GM21526 (cell line): Measurements from ENCODE around the gene RELB.

ENCODE experiments used
- ATAC-seq: cut with Tn5 transposase; IDR thresholded peaks from one replicate; pipeline ENCODE4 v1.9.1; 2021; ENCODE audit warnings: moderate library complexity; ENCODE audit not compliant: unreplicated experiment, low FRiP score

The RELB gene

DNA sequence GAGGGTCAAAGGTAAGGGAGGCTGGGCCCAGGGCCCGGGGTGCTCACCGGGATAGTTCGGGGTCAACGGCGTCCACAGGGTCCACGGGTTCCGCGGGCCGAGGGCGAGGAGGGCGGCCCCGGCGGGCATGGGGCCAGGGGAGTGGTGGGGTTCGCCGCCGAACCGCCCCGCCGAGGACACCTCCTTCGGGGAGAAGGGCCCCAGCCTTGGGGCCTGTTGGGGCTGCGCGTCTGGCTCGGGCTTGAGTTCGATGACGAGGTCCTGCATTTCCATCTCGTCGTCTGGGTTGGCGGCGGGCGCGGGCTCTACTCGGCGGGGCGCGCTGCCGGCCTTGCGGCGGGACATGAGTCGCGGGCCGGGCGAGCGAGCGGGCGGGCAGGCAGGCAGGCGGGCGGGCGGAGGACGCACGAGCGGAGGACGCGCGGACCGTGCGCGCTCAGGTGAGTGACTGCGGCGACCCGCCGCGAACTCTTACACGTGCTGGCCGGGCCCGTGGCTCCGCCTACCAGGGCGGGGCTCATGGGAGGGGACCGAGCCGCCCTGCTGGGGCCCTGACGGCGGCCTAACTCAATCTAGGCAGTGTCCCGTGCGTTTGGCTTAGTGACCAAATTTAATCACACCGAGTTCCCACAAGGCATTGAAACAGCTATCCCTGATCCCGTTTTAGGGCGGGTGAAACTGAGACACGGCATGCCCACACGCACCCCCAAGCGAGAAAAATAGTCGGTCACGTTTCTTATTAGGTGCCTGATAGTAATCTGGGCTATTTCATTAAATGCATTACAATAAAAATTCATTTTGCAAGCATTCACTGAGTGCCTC lies 75.0 kb downstream of the RELB start, which contains the start of gene ZNF296:
Gene ZNF296 (minus strand): TSS at position 450 of the 822 bp plus-strand sequence. CDS start 105 bp downstream, at position 345.
- ATAC-seq: peak; percentile 44

DNA sequence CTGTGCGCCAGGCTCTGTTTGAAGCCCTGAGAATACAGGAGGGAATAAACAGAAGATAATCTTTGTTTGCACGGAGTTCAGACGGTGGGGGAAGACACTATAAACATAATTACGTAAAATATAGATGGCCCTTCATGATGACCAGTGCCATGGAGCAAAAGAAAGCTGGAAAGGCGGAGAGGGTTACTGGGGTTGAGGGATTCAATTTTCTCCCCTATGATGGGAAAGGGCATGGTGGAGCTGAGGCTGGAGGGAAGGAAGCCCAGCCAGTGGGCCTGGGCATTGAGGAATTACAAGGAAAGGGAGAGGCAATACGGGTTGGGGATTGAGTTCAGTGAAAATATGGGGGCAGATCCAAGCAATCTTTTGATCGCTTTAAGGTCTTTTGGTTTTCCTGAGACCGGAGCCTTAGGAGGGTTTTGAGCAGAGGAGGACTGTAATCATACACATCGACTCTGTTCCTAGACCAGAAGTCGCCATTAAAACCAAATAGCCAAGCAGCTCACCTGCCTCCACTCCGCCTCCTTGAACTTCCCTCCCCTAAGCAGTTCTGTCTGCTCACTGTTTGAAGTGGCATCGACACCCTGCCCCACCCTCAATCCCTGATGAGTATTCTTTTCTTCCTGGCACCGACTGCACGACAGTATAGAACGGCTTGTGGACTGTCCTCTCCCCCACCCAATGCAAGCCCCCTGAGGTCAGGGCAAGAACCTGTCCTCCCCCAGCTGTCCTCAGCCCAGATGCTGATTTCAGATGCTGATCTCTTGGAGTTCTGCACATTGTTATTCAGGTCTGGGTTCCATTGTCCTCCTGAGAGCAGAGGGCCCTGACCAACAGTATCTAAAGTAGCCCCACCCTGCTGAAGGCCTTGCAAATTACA lies 75.8 kb downstream of the RELB start:
- no peak for ATAC-seq

DNA sequence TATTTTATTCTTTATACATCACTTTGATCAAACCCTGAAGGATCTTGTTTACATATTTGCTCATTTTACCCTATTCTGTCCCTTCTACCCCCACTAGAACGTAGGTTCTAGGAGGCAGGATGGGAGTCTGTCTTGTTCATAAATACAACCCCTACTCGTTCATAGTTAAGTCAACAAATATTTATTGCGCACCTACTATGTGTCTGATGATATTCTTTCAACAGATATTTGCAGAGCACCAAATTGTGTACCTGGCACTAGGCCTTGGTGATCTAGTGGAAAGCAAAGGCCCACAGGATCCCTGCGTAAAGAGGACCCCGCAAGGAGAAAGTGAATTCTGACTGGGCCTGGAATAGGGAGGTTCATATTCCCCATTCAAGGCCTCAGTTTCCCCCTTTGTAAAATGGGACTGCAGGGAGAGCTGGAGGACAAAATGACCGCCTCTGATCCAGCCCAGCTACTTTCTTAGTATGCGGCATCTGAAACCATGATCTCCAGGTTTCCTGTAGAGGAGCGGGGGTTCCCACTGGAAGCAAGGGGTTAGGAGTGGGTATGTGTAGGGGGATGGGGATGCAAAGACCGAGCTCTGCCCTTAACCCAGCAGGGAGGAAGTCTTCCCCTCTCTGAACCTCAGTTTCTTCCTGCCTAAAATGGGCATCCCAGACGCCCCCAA lies 77.3 kb downstream of the RELB start:
- no peak for ATAC-seq

DNA sequence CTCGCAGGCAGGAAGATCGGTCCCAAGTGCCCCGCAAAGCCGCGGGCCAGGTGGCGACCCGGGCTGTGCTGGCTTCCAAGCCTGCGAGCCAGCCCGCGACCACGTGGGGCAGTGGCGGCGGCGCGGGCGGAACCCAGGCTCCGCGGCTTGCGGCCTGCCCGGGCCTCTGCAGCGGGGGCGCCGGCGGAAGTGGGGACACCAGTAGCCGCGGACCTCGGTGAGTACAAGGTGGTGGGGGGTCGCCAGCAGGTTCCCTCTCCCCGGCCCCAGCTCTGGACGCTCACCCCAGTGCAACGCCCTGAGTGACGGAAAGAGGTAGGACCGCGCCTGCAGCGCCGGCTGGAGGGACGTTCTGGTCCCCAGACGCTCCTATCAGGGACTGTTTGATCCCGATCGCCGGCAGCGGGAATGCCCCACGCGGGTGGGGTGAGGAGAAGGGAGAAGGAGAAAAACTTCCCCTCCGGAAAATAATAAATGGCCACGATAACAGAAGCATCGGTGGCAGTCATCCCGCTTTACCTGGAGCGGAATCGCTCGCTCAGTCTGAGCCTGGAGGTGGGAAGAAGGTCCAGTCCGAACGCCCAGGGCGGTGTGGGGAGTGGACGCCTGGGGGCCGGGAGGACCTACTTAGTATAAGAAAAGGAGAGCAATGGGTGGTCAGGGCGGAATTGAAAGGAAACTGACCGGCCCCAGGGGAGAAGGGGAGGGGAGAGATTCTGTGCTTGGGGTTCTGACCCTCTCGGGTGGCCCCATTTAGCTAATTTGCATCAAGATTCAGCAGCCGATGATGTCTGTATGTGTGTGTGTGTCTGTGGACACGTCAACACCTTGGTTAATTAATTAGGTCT lies 78.0 kb downstream of the RELB start, which contains the start of gene GEMIN7:
Gene GEMIN7 (plus strand): TSS at position 198 of the 848 bp plus-strand sequence. CDS start 10,855 bp downstream, outside the sequence.
- no peak for ATAC-seq

DNA sequence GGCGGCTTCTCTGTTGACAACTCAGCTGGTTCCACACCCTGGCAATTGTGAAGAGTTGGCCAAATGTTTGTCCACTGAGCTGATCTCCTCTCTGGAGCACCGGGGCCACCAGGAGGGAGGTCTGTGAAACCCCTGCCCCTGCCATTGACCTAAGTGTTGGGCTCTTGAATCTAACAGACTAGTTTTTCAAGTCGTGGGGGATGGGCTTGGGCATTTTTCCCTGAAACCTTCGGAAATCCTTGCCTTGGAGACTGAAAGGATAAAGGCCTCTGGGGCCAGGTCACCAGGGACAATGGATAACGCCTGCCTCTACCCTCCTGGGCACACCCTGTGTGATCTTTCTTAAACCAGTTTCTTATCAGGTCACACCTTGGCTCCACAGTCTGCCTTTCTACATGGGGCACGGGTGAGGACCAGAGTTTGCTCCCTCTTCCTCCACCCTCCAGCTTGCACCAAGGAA lies 78.7 kb downstream of the RELB start:
- ATAC-seq: no peak

DNA sequence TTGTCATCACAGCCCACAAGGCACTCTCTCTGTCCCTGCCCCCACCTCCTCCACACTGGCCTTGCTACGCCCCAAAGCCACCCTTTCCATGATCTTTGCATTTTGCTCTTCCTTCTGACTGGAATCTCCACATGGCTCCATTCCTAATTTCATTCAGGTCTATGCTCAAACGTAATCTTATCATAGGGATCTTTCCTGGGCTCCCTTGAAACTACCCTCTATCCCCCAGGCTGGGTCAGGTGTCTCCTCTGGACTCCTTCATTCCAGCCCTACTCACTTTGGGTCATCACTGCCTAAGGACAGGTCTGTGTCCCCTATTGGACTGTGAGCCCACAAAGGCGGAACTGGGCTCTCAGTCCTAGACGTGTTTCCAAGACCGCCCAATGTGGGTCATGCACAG lies 80.9 kb downstream of the RELB start:
- ATAC-seq: no peak

DNA sequence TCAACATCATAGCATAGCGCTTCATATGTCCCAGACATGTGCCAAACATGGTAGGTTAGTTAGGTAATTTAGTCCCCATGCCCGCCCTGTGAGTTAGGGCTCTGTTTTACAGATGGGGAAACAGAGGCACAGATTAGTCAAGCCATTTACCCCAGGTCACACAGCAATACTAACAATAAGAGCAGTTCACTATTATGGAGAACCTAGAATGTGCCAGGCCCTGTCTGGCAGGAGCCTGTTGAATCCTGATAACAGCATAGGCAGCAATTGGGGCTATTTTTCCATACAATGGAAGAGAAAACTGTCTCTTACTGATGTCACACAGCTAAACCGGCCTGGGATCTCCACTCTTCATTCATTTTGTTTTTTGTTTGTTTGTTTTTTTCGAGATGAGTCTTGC lies 85.2 kb downstream of the RELB start:
- no peak for ATAC-seq

DNA sequence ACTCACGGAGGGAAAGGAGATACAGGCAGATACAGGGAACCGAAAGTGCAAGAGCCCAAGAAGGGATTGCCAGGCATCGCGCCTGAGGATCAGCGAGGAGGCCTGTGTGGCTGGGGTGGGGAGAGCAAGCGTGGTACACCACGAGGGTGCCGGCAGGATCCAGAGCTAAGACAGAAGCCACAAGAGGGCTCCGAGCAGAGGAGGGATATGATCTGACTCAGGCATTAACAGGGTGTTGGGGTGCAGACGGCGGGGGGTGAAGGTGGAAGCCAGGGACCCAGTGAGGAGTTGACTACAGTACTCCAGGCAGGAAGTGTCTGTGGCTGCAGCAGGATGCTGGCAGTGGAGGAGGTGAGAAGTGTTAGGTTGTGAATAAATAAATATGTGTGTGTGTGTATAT lies 86.3 kb downstream of the RELB start:
- no peak for ATAC-seq
